ENCODE data around the gene ZFTA.

Gene ZFTA

GRCh38 chr11:63762654-63763495, 5.7 kb downstream of the ZFTA start:
- no peak overlapping the region for H3K4me3 ChIP-seq (replicated peaks; ENCODE audit: low read depth, low read length)
- DNase-seq (ENCODE audit: extremely low read depth, insufficient read length), result peak; percentile 9
- no peaks in the 10 kb centered on the region for H3K27me3 ChIP-seq (replicated peaks; ENCODE audit: control insufficient read depth, insufficient read depth, low read length)
- H3K36me3 ChIP-seq (ENCODE audit: control insufficient read depth, insufficient read depth, low read length), result peaks cover 1% of the 10 kb centered on the region
- TF ChIP-seq CTCF (IDR thresholded peaks at IDR 0.05; ENCODE audit: insufficient read depth, low read length, poor library complexity, severe bottlenecking), result no peak

- no peaks in the 10 kb centered on the region for H3K27me3 ChIP-seq (replicated peaks; ENCODE audit: control insufficient read depth, insufficient read depth, low read length)
- peaks cover 1% of the 10 kb centered on the region for H3K36me3 ChIP-seq (ENCODE audit: control insufficient read depth, insufficient read depth, low read length)
- TF ChIP-seq CTCF (IDR thresholded peaks at IDR 0.05; ENCODE audit: insufficient read depth, low read length, poor library complexity, severe bottlenecking), result no peak
- no peak overlapping the region for H3K4me3 ChIP-seq (replicated peaks; ENCODE audit: low read depth, low read length)
- peak; percentile 9 for DNase-seq (ENCODE audit: extremely low read depth, insufficient read length)
Observed at GRCh38 chr11:63761931-63762653, 6.5 kb downstream of the ZFTA start.

- TF ChIP-seq CTCF (IDR thresholded peaks at IDR 0.05; ENCODE audit: insufficient read depth, low read length, poor library complexity, severe bottlenecking), result no peak
- DNase-seq (ENCODE audit: extremely low read depth, insufficient read length), result no peak
- no peak overlapping the region for H3K4me3 ChIP-seq (replicated peaks; ENCODE audit: low read depth, low read length)
- no peaks in the 10 kb centered on the region for H3K27me3 ChIP-seq (replicated peaks; ENCODE audit: control insufficient read depth, insufficient read depth, low read length)
- peaks cover 1% of the 10 kb centered on the region for H3K36me3 ChIP-seq (ENCODE audit: control insufficient read depth, insufficient read depth, low read length)
Observed at GRCh38 chr11:63761188-63761587, 7.4 kb downstream of the ZFTA start.

GRCh38 chr11:63760487-63761079, 8.0 kb downstream of the ZFTA start:
- H3K4me3 ChIP-seq (replicated peaks; ENCODE audit: low read depth, low read length), result no peak overlapping the region
- DNase-seq (ENCODE audit: extremely low read depth, insufficient read length), result no peak
- no peak for TF ChIP-seq CTCF (IDR thresholded peaks at IDR 0.05; ENCODE audit: insufficient read depth, low read length, poor library complexity, severe bottlenecking)
- H3K27me3 ChIP-seq (replicated peaks; ENCODE audit: control insufficient read depth, insufficient read depth, low read length), result no peaks in the 10 kb centered on the region
- peaks cover 1% of the 10 kb centered on the region for H3K36me3 ChIP-seq (ENCODE audit: control insufficient read depth, insufficient read depth, low read length)

GRCh38 chr11:63756919-63757761, 11.4 kb downstream of the ZFTA start:
- Histone ChIP-seq H3K36me3 (ENCODE audit: control insufficient read depth, insufficient read depth, low read length) (peaks cover 1% of the 10 kb centered on the region; the same call in 1 of the 2 replicates), H3K27me3 (replicated peaks; ENCODE audit: control insufficient read depth, insufficient read depth, low read length) (no peaks in the 10 kb centered on the region), H3K4me3 (replicated peaks; ENCODE audit: low read depth, low read length) (no peak overlapping the region)
- DNase-seq (ENCODE audit: extremely low read depth, insufficient read length), result no peak
- no peak for TF ChIP-seq CTCF (IDR thresholded peaks at IDR 0.05; ENCODE audit: insufficient read depth, low read length, poor library complexity, severe bottlenecking)

Data from GM06990 (cell line).